DOHH2 (cell line): ENCODE results near the gene COX19.

Source experiments
- H3F3A ChIP-seq: fragments of 200-600 bp; sonication (generic), shearing (Covaris generic); 2 replicates; pipeline ENCODE4 v1.6.0; 2016; ENCODE audit warnings: antibody characterized with exemption, mild to moderate bottlenecking; ENCODE audit not compliant: control insufficient read depth, insufficient read depth
- H3K27ac ChIP-seq: fragments of 200-600 bp; sonication (generic); 2 replicates; pipeline ENCODE4 v1.5.1; 2014; ENCODE audit warnings: low read depth, mild to moderate bottlenecking, low read length, moderate library complexity
- H3K27me3 ChIP-seq: fragments of 200-600 bp; sonication (generic); 2 replicates; pipeline ENCODE4 v1.6.1; 2014; ENCODE audit warnings: mild to moderate bottlenecking, low read length, mixed read lengths; ENCODE audit not compliant: control insufficient read depth
- H3K36me3 ChIP-seq: fragments of 200-600 bp; sonication (generic); 2 replicates; pipeline ENCODE4 v1.6.1; 2014; ENCODE audit warnings: mild to moderate bottlenecking, low read length, moderate library complexity, mixed read lengths; ENCODE audit not compliant: control insufficient read depth
- H3K4me1 ChIP-seq: fragments of 200-600 bp; sonication (generic); 2 replicates; pipeline ENCODE4 v1.6.1; 2014; ENCODE audit warnings: mild to moderate bottlenecking, low read length, mixed read lengths; ENCODE audit not compliant: control insufficient read depth
- H3K4me2 ChIP-seq: fragments of 200-600 bp; sonication (generic); 2 replicates; pipeline ENCODE4 v1.6.0; 2014; ENCODE audit warnings: mild to moderate bottlenecking, low read length, moderate library complexity
- H3K4me3 ChIP-seq: fragments of 200-600 bp; sonication (generic); 2 replicates; pipeline ENCODE4 v1.5.1; 2014; ENCODE audit warnings: mild to moderate bottlenecking, low read length, mixed read lengths
- H3K79me2 ChIP-seq: fragments of 200-600 bp; sonication (generic); 2 replicates; pipeline ENCODE4 v1.6.1; 2014; ENCODE audit warnings: mild to moderate bottlenecking, low read length, mixed read lengths; ENCODE audit not compliant: control insufficient read depth
- H3K9me2 ChIP-seq: fragments of 200-600 bp; sonication (generic); replicated peaks from 2 replicates; pipeline ENCODE4 v1.6.1; 2014; ENCODE audit warnings: mild to moderate bottlenecking, low read length, mixed read lengths; ENCODE audit not compliant: control insufficient read depth
- H3K9me3 ChIP-seq: fragments of 200-600 bp; sonication (generic); 2 replicates; pipeline ENCODE4 v1.6.1; 2014; ENCODE audit warnings: antibody characterized with exemption, low read length, mixed read lengths; ENCODE audit not compliant: control insufficient read depth, insufficient read depth
- H4K20me1 ChIP-seq: fragments of 200-600 bp; sonication (generic); 2 replicates; pipeline ENCODE4 v1.6.0; 2014; ENCODE audit warnings: low read depth, mild to moderate bottlenecking, antibody characterized with exemption, low read length, moderate library complexity; ENCODE audit not compliant: control insufficient read depth, insufficient read depth
- EZH2phosphoT487 ChIP-seq: fragments of 200-600 bp; sonication (generic); IDR thresholded peaks from 2 replicates; pipeline ENCODE4 v1.6.1; 2017; ENCODE audit warnings: borderline replicate concordance, mild to moderate bottlenecking, antibody characterized with exemption, low read length, moderate library complexity, mixed read lengths
- TF ChIP-seq, protein P1 (sequence below): fragments of 200-600 bp; sonication (generic); IDR thresholded peaks from one replicate; pipeline ENCODE4 v1.5.1; 2014; ENCODE audit warnings: antibody characterized with exemption, mild to moderate bottlenecking, low read depth, low read length; ENCODE audit not compliant: poor library complexity, severe bottlenecking

COX19 gene

GRCh38 chr7:920351-921070, 54.8 kb downstream of the COX19 start:
- no peaks in the 10 kb centered on the region for H3K79me2 ChIP-seq
- no peaks in the 10 kb centered on the region for H3K9me3 ChIP-seq
- H4K20me1 ChIP-seq: no peaks in the 10 kb centered on the region
- H3K36me3 ChIP-seq: no peaks in the 10 kb centered on the region
- no peak overlapping the region for H3K4me3 ChIP-seq
- H3K4me2 ChIP-seq: no peak overlapping the region
- H3K27me3 ChIP-seq: peaks cover 48% of the 10 kb centered on the region
- TF ChIP-seq, protein P1, sequence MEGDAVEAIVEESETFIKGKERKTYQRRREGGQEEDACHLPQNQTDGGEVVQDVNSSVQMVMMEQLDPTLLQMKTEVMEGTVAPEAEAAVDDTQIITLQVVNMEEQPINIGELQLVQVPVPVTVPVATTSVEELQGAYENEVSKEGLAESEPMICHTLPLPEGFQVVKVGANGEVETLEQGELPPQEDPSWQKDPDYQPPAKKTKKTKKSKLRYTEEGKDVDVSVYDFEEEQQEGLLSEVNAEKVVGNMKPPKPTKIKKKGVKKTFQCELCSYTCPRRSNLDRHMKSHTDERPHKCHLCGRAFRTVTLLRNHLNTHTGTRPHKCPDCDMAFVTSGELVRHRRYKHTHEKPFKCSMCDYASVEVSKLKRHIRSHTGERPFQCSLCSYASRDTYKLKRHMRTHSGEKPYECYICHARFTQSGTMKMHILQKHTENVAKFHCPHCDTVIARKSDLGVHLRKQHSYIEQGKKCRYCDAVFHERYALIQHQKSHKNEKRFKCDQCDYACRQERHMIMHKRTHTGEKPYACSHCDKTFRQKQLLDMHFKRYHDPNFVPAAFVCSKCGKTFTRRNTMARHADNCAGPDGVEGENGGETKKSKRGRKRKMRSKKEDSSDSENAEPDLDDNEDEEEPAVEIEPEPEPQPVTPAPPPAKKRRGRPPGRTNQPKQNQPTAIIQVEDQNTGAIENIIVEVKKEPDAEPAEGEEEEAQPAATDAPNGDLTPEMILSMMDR: no peak
- no peak for TF ChIP-seq EZH2phosphoT487
- H3K9me2 ChIP-seq: no peaks in the 10 kb centered on the region
- no peak overlapping the region for H3K27ac ChIP-seq
- no peaks in the 10 kb centered on the region; the same call in 1 of the 2 replicates for H3F3A ChIP-seq
- peaks cover 28% of the 10 kb centered on the region for H3K4me1 ChIP-seq

- TF ChIP-seq, protein P1: no peak
- TF ChIP-seq EZH2phosphoT487: no peak
- Histone ChIP-seq H3K27ac (no peak overlapping the region), H3K9me2 (no peaks in the 10 kb centered on the region), H4K20me1 (no peaks in the 10 kb centered on the region), H3K4me3 (no peak overlapping the region), H3K9me3 (no peaks in the 10 kb centered on the region), H3K79me2 (no peaks in the 10 kb centered on the region), H3F3A (no peaks in the 10 kb centered on the region; the same call in 1 of the 2 replicates), H3K27me3 (peaks cover 44% of the 10 kb centered on the region), H3K36me3 (no peaks in the 10 kb centered on the region), H3K4me1 (peaks cover 26% of the 10 kb centered on the region), H3K4me2 (no peak overlapping the region)
Observed at GRCh38 chr7:919924-920341, 55.4 kb downstream of the COX19 start.

DNA sequence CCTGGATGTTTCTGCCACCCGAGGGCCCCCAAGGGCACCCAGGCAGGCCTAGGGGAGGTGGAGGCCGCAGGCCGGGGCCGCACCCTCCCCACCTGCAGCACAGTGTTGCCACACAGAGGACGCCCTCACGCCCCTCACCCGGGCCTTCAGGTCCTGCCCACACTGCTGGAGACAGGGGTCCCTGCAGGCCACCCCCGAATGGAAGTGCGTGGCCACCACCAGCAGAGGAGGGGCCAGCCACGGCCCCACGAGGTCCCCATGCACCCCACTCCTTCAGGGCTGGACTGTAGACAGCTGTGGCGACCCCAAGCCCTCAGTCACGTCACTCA, 56.3 kb downstream of the COX19 start:
- Histone ChIP-seq H3K27me3 (peaks cover 41% of the 10 kb centered on the region), H3K79me2 (no peaks in the 10 kb centered on the region), H3K36me3 (no peaks in the 10 kb centered on the region), H3K4me3 (no peak overlapping the region), H3K9me2 (no peaks in the 10 kb centered on the region), H3F3A (no peaks in the 10 kb centered on the region; the same call in 1 of the 2 replicates), H3K27ac (no peak overlapping the region), H4K20me1 (no peaks in the 10 kb centered on the region), H3K4me2 (no peak overlapping the region), H3K4me1 (peaks cover 18% of the 10 kb centered on the region), H3K9me3 (no peaks in the 10 kb centered on the region)
- no peak for TF ChIP-seq EZH2phosphoT487
- TF ChIP-seq, protein P1: no peak
